ENCODE measurements around the gene UPF3A.
A peak's percentile ranks its signal among the peaks of the same experiment; 100 is the strongest.

Gene UPF3A

DNA sequence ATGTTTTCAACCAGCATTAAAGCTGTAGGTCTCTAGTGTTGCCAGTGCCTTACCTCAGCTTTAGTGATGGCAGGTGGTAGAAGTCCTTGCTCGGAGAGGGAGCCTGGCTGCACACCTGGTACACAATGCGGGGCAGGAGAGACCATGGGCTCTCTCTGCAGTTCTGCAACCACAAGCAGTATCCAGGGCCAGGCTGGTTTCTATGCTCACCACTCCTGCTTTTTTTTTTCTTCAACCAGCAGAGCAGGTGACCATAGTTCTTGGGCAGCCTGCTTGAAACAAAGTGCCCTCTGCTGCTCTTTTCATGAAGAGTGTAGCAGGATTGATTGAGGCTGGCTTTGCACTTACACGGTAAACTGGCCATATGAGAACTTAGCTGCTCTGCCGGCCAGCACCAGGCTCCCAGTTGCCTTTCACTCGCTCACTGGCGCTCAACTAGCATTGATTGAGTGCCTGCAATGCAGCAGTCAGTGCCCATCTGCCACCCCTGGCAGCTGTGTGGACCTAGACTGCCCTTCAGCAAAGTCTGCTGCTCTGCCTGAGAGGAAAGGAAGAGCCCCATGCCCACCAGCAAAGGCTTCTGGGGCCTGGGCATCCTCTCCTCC lies 28.5 kb downstream of the UPF3A start:
- H3K36me3 ChIP-seq (ENCODE audit: control insufficient read depth, insufficient read depth, low read length) = peaks cover 14% of the 10 kb centered on the region
- no peak overlapping the region for H3K27ac ChIP-seq (ENCODE audit: low read depth, low read length)
- no peak overlapping the region for H3K9ac ChIP-seq (ENCODE audit: low read length)
- H3K27me3 ChIP-seq (ENCODE audit: control insufficient read depth, insufficient read depth, low read length) = no peaks in the 10 kb centered on the region
- no peaks in the 10 kb centered on the region for H3K9me3 ChIP-seq (ENCODE audit: control insufficient read depth, insufficient read depth, low read depth, low read length)
- H3K4me1 ChIP-seq (ENCODE audit: control insufficient read depth, insufficient read depth, low read length) = peaks cover 4% of the 10 kb centered on the region; the same call in 1 of the 2 replicates
- H3K4me3 ChIP-seq (ENCODE audit: low read depth, low read length) = no peak overlapping the region

DNA sequence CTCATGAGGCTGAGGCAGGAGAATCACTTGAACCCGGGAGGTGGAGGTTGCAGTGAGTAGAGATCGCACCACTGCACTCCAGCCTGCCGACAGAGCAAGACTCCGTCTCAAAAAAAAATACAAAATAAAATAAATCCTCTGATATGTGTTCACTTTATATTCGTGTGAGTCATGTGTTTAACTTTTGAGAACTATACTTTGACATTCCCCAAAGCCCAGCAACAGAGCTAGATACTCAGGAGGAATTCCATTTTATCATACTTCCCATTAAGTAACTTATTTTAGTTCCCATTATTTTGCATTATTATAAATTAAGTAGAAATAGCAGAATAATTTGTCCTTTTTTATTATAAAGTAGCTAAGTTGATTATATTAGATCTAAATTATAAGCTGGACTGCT lies 29.6 kb downstream of the UPF3A start:
- Histone ChIP-seq H3K4me3 (ENCODE audit: low read depth, low read length) (no peak overlapping the region), H3K36me3 (ENCODE audit: control insufficient read depth, insufficient read depth, low read length) (peaks cover 11% of the 10 kb centered on the region), H3K9me3 (ENCODE audit: control insufficient read depth, insufficient read depth, low read depth, low read length) (no peaks in the 10 kb centered on the region), H3K27me3 (ENCODE audit: control insufficient read depth, insufficient read depth, low read length) (no peaks in the 10 kb centered on the region), H3K27ac (ENCODE audit: low read depth, low read length) (no peak overlapping the region), H3K4me1 (ENCODE audit: control insufficient read depth, insufficient read depth, low read length) (peaks cover 10% of the 10 kb centered on the region; the same call in 1 of the 2 replicates), H3K9ac (ENCODE audit: low read length) (no peak overlapping the region)

DNA sequence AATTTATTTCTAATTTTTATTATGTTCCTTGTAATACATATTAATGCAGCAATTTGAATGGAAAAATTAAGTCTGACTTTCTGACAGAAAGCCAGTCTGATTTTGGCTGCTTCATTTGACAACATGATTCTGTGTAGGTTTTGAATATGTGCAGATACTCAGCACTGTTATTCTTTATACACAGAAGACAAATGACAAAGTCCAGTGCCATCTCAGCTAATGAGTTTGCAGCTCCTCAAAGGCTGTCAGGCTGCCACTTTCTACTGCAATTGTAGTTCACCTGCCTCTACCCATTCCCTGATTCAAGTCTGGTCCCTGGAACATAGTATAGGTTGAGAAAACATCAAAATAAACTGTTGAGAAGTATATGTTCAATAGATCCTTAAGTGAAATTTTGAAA lies 30.0 kb downstream of the UPF3A start:
- Histone ChIP-seq H3K36me3 (ENCODE audit: control insufficient read depth, insufficient read depth, low read length) (peaks cover 8% of the 10 kb centered on the region), H3K4me1 (ENCODE audit: control insufficient read depth, insufficient read depth, low read length) (peaks cover 10% of the 10 kb centered on the region; the same call in 1 of the 2 replicates), H3K27me3 (ENCODE audit: control insufficient read depth, insufficient read depth, low read length) (no peaks in the 10 kb centered on the region), H3K9me3 (ENCODE audit: control insufficient read depth, insufficient read depth, low read depth, low read length) (no peaks in the 10 kb centered on the region), H3K4me3 (ENCODE audit: low read depth, low read length) (no peak overlapping the region), H3K9ac (ENCODE audit: low read length) (no peak overlapping the region), H3K27ac (ENCODE audit: low read depth, low read length) (no peak overlapping the region)

DNA sequence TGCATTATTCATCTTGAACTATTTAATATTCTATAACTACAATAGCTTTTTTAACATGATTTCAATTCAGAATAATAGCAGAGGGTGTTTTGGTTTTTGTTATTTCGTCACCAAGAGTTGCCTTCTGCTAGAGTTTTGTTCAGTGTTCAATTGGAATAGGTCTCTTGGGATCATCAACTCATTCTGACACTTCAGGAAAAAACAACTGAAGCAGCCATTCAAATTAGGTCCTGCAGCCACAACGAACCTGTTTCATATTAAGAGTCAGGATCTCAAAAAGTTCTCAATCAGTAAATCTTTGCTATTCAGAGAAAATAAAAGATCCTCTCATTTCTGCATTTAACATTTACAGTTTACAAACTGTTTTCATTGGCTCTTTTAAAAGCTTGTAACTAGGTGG lies 30.5 kb downstream of the UPF3A start:
- H3K27ac ChIP-seq (ENCODE audit: low read depth, low read length) = no peak overlapping the region
- peaks cover 10% of the 10 kb centered on the region; the same call in 1 of the 2 replicates for H3K4me1 ChIP-seq (ENCODE audit: control insufficient read depth, insufficient read depth, low read length)
- no peaks in the 10 kb centered on the region for H3K27me3 ChIP-seq (ENCODE audit: control insufficient read depth, insufficient read depth, low read length)
- H3K4me3 ChIP-seq (ENCODE audit: low read depth, low read length) = no peak overlapping the region
- H3K36me3 ChIP-seq (ENCODE audit: control insufficient read depth, insufficient read depth, low read length) = peaks cover 2% of the 10 kb centered on the region
- no peaks in the 10 kb centered on the region for H3K9me3 ChIP-seq (ENCODE audit: control insufficient read depth, insufficient read depth, low read depth, low read length)
- H3K9ac ChIP-seq (ENCODE audit: low read length) = no peak overlapping the region

DNA sequence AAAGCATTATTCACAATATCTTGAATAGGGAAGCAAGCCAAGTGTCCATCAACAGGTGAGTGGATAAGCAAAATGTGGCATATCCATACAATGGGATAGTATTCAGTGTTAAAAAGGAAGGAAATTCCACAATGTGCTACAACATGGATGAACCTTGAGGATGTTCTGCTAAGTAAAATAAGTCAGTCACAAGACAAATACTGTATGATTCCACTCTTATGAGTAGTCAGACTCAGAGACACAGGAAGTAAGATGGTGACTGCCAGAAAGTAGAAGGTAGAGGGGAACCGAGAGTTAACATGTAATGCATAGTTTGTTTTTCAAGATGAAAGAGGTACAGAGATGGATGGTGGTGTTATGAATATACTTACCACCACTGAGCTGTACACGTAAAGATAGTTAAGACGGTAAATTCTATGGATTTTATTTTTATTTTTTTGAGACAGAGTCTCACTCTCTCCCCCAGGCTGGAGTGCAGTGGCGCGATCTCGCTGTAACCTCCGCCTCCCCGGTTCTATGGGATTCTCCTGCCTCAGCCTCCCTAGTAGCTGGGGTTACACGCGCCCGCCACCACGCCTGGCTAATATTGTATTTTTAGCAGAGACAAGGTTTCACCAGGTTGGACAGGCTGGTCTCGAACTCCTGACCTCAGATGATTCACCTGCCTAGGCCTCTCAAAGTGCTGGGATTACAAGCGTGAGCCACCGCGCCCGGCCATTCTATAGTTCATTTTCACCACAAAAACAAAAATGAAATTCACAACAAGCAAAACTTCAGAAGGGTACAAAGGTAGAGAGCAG lies 31.9 kb downstream of the UPF3A start:
- H3K9ac ChIP-seq (ENCODE audit: low read length) = peak overlapping the region; percentile 98
- no peaks in the 10 kb centered on the region for H3K36me3 ChIP-seq (ENCODE audit: control insufficient read depth, insufficient read depth, low read length)
- peak overlapping the region; percentile 87; the same call in 1 of the 2 replicates for H3K27ac ChIP-seq (ENCODE audit: low read depth, low read length)
- H3K4me3 ChIP-seq (ENCODE audit: low read depth, low read length) = peak overlapping the region; percentile 86
- peaks cover 10% of the 10 kb centered on the region; the same call in 1 of the 2 replicates for H3K4me1 ChIP-seq (ENCODE audit: control insufficient read depth, insufficient read depth, low read length)
- H3K9me3 ChIP-seq (ENCODE audit: control insufficient read depth, insufficient read depth, low read depth, low read length) = no peaks in the 10 kb centered on the region
- no peaks in the 10 kb centered on the region for H3K27me3 ChIP-seq (ENCODE audit: control insufficient read depth, insufficient read depth, low read length)

DNA sequence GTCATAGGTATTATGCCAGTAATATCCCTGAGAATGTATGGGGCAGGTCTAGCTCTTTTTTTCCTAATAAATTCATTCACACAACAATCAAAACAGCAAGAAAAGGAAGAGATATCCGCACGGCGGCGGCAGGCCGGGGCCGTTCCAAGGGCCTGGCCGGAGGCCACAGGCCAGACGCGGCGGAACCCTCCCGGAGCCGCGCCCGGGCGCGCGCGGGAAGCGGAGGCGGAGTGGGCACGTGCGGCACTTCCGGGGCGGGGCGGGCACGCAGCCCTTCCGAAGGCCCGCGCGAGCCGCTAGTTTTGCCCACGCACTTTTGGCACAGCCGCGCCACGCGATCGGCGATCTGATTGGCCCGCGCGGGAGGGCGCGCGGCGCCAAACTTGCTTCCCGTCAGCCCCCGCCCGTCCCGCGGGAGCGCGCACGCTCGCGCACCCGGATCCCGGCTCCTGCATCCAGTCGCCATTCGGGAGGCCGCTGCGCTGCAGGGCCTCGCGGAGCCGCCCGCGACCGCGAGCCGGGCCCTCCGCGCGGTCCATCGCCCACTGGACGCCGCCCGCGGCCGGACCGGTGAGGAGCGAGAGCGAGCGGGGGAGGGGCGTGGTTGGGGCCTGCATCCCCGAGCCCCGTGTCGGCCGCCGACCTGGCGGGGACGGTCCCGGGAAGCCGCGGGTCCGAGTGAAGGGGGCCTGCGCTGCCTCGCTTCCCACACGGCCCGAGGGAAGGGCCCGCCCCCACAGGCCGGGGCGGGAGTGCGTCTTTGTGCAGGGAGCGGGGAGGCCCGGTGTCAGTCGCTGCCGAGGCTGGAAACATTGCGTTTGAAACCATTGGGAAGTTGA lies 32.9 kb downstream of the UPF3A start, which contains the start of gene CHAMP1:
Gene CHAMP1, plus strand, starts transcription at position 430 of the 839 bp plus-strand sequence. CDS start 9,340 bp downstream, outside the sequence.
- peak within 1 kb of the TSS; percentile 98 for H3K9ac ChIP-seq (ENCODE audit: low read length)
- peaks cover 10% of the 10 kb centered on the region; the same call in 1 of the 2 replicates for H3K4me1 ChIP-seq (ENCODE audit: control insufficient read depth, insufficient read depth, low read length)
- H3K27ac ChIP-seq (ENCODE audit: low read depth, low read length) = peak within 1 kb of the TSS; percentile 87

DNA sequence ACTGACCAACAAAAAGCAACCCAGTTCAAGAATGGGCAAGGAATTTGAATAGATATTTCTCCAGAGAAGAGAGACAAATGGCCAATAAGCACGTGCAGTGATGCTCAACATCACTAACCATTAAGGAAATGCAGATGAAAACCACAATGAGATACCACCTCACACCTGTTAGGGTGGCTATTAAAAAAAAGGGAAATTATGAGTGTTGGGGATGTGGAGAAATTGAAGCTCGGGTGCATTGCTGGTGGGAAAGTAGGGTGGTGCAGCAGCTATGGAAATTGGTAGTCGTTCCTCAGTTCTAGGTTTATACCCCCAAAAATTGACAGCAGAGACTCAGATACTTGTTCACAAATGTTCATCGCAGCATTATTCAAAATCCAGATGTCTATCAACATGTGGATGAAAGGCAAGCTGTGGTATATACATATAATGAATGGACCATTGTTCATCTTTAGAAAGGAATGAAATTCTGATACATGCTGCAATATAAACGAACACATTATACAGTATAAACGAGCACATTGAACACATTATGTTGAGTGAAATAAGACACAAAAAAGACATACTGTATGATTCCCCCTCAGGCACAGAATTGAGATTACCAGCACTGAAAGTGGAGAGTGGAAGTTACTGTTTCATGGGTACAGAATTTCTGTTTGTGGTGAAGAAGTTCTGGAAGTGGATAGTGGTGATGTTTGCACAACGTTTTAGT lies 33.8 kb downstream of the UPF3A start:
- Histone ChIP-seq H3K9ac (ENCODE audit: low read length) (peak overlapping the region; percentile 98), H3K36me3 (ENCODE audit: control insufficient read depth, insufficient read depth, low read length) (peaks cover 5% of the 10 kb centered on the region), H3K27ac (ENCODE audit: low read depth, low read length) (peak overlapping the region; percentile 87; the same call in 1 of the 2 replicates), H3K9me3 (ENCODE audit: control insufficient read depth, insufficient read depth, low read depth, low read length) (no peaks in the 10 kb centered on the region), H3K4me1 (ENCODE audit: control insufficient read depth, insufficient read depth, low read length) (peaks cover 10% of the 10 kb centered on the region; the same call in 1 of the 2 replicates), H3K4me3 (ENCODE audit: low read depth, low read length) (peak overlapping the region; percentile 86), H3K27me3 (ENCODE audit: control insufficient read depth, insufficient read depth, low read length) (no peaks in the 10 kb centered on the region)

More for the DNA sequence above, 32.9 kb downstream of the UPF3A start, which contains the start of gene CHAMP1:
- H3K9me3 ChIP-seq (ENCODE audit: control insufficient read depth, insufficient read depth, low read depth, low read length) = no peaks in the 10 kb centered on the region
- H3K36me3 ChIP-seq (ENCODE audit: control insufficient read depth, insufficient read depth, low read length) = no peaks in the 10 kb centered on the region
- H3K27me3 ChIP-seq (ENCODE audit: control insufficient read depth, insufficient read depth, low read length) = no peaks in the 10 kb centered on the region
- H3K4me3 ChIP-seq (ENCODE audit: low read depth, low read length) = peak within 1 kb of the TSS; percentile 86

DNA sequence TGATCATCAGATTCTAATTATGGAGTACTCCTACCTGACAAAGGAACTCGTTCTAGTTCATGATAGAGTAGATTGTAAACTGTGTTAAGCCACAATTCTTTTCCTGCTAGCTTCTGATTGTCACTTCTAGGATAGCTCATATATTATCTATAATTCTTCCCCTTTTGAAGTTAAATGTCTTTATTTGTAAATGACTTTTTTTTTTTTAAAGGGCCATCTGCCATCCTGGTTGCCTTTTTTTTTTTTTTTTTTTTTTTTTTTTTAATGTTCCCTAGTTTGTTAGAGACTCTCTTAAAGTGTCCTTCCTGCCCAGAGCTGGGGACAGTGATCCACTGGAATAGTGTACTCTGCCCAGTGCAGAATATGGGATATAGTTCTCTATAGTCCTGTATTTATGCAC lies 37.2 kb downstream of the UPF3A start:
- Histone ChIP-seq H3K4me3 (ENCODE audit: low read depth, low read length) (no peak overlapping the region), H3K4me1 (ENCODE audit: control insufficient read depth, insufficient read depth, low read length) (peaks cover 10% of the 10 kb centered on the region; the same call in 1 of the 2 replicates), H3K27ac (ENCODE audit: low read depth, low read length) (no peak overlapping the region), H3K9ac (ENCODE audit: low read length) (no peak overlapping the region), H3K9me3 (ENCODE audit: control insufficient read depth, insufficient read depth, low read depth, low read length) (no peaks in the 10 kb centered on the region), H3K27me3 (ENCODE audit: control insufficient read depth, insufficient read depth, low read length) (no peaks in the 10 kb centered on the region), H3K36me3 (ENCODE audit: control insufficient read depth, insufficient read depth, low read length) (peaks cover 35% of the 10 kb centered on the region)

DNA sequence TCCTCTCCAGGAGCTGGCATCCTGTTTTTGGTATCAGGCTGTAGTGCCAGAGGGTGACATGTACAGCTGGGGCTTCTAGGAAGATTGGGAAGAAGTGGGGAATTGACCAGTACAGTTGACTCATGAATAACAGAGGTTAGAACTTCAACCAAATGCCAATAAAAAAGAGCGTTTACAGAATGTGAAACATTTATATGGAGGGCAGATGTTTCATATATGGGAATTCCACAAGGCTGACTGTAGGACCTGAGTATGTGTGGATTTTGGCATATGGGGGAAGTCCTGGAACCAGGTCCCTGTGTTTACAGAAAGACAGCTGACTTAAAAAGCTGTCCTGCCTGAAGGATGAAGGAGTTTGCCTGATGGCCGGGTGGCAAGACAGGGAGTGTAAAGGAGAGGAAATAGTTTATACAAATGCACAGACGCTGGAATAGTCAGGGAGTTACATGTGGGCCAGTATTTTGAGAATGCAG lies 38.1 kb downstream of the UPF3A start:
- Histone ChIP-seq H3K4me1 (ENCODE audit: control insufficient read depth, insufficient read depth, low read length) (peaks cover 6% of the 10 kb centered on the region; the same call in 1 of the 2 replicates), H3K4me3 (ENCODE audit: low read depth, low read length) (no peak overlapping the region), H3K36me3 (ENCODE audit: control insufficient read depth, insufficient read depth, low read length) (peaks cover 44% of the 10 kb centered on the region), H3K9ac (ENCODE audit: low read length) (no peak overlapping the region), H3K27ac (ENCODE audit: low read depth, low read length) (no peak overlapping the region), H3K9me3 (ENCODE audit: control insufficient read depth, insufficient read depth, low read depth, low read length) (no peaks in the 10 kb centered on the region), H3K27me3 (ENCODE audit: control insufficient read depth, insufficient read depth, low read length) (no peaks in the 10 kb centered on the region)

DNA sequence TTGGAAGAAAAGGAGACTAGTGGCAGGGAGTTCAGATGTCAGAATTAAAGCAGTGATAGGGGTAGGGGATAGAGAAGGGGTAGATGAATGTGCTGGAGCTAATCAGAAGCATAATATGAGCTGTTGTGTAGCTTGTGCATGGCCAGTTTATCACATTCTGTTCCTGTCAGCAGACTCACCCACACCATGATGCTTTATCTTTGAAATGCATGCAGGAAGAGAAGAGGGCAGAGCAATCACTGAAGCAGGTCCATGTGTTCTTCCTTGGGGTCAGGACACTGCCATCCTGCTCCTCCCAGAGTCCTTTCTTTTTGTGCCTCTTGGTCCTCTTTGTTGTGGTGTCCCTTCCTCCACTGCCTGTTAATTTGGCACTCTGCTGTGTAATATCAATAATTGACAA lies 38.7 kb downstream of the UPF3A start:
- Histone ChIP-seq H3K9ac (ENCODE audit: low read length) (no peak overlapping the region), H3K36me3 (ENCODE audit: control insufficient read depth, insufficient read depth, low read length) (peaks cover 50% of the 10 kb centered on the region)

More for the DNA sequence above, 38.7 kb downstream of the UPF3A start:
- Histone ChIP-seq H3K27me3 (ENCODE audit: control insufficient read depth, insufficient read depth, low read length) (no peaks in the 10 kb centered on the region), H3K9me3 (ENCODE audit: control insufficient read depth, insufficient read depth, low read depth, low read length) (no peaks in the 10 kb centered on the region), H3K4me3 (ENCODE audit: low read depth, low read length) (no peak overlapping the region), H3K27ac (ENCODE audit: low read depth, low read length) (no peak overlapping the region), H3K4me1 (ENCODE audit: control insufficient read depth, insufficient read depth, low read length) (peaks cover 6% of the 10 kb centered on the region; the same call in 1 of the 2 replicates)

Data from HUES6 (cell line).